DMS153 treated with DMSO at 0.1 percent for 48 hours (cell line): ENCODE measurements around the gene HYLS1.

Experiments
- DNase-seq: peaks from one replicate; lab custom pipeline; 2025; ENCODE audit not compliant: unreplicated experiment; lab: John Stamatoyannopoulos, UW

The HYLS1 gene

DNA sequence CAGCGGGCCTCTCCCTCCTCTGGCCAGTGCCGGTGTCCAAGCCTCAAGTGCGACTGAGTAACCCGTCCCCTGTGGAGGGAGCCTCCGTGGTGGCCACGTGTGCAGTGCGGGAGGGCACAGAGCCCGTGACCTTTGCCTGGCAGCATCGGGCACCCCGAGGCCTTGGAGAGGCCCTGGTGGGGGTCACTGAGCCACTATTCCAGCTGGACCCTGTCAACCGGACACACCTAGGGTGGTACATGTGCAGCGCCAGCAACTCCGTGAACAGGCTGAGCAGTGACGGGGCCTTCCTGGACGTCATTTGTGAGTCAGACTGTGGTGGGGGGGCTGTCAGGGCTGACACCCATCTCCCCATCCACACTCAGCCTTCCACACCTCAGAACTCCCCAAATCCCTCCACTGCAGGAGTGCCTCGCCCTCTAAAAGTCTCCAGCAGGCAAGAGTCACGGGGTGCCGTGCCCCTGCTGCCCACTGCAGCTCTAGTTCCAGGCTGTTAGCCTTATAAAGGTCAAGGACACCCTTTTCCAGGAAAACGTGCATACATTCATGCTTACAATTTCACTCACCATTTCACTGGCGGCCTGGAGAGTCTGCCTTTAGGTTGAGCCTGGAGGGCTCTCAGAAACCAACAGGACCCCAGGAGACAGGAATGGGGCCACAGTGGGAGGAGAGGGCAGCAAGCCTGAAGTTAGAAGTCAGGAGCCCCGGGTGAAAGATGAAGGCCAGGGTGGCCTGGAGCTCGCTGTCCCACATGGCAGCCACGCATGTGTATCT, 61.0 kb downstream of the HYLS1 start:
- no peak for DNase-seq

DNA sequence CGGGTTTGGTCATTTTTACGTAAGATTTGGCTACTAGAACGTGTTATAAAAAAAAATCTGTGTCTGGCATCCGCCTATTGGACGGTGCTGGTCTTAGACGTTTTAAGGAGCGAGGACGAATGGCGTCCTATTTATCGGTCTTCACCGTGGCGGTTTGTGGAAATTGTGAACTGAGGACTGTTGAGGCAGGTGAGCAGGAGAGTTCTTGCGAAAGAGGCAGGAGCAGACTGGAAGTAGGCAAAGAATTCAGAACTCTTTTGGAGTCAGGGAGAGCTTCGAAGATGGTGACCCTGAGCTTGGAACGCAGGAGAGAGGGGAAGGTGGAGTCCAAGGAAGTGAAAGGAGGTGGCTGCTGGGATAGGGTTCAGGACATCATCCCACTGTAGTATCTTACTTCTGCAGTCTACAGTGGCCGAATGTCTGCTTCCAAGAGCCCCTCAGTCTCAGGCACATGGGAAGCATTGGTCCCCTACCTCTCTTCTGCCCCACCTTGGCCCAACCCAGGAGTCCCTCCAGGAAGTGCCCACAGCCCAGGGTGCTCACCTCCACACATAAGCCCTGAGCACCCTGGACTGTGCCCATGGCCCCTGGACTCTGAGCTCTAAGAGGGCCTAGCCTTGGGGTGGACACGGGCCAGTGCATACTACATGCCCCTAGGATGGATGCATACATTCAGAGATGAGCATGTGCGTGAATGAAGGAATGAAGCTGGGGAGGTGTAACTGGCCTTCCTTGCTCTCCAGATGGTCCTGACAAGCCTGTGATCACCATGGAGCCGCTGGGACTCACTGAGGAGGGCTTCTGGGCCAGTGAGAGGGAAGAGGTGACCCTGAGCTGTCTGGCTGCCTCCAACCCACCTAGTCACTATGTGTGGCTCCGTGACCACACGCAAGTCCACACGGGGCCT, 62.1 kb downstream of the HYLS1 start:
- no peak for DNase-seq

DNA sequence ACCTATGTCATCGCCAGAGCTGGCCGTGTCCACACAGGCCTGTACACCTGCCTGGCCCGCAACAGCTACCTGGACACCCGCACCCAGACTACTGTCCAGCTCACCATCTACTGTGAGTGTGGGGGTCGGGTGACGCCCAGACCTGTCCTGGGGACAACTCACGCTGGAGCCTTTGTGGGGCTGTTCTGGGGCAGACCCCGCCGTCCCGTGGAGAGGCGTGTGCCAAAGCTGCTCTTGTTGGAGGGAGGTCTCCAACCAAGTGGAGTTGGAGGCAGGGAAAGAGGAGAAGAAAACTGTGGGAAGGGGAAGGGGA, 62.7 kb downstream of the HYLS1 start:
- no peak for DNase-seq
